K562 (cell line): ENCODE data around the gene OSBPL3. TPM values are rescaled to one million over a fixed set of nuclear protein-coding genes. Genes with fewer than 3 reads are reported as not detected.

ENCODE experiments used
- ATAC-seq: fragments of 200-7000 bp; cut with Tn5 transposase; 3 replicates; pipeline ENCODE4 v1.9.1; 2020; ENCODE audit warnings: moderate library complexity
- BruUV-seq: library from RNA; stranded (reverse); fragments of 400-500 nt; replicated peaks from 2 replicates; lab custom pipeline; 2021; lab: Mats Ljungman, UMichigan
- CTCF ChIA-PET: fragments of 300-600 bp; formaldehyde crosslinking; extraction: SDS; loops from one replicate; lab custom pipeline; 2021; ENCODE audit warnings: low intra/inter-chr PET ratio; lab: Yijun Ruan, JAX
- POLR2A ChIA-PET: fragments of 300-600, 350-650 bp; sonication (Branson Sonifier 250); formaldehyde crosslinking; extraction: SDS; loops from one replicate; lab custom pipeline; 2021; ENCODE audit warnings: antibody characterized with exemption, inconsistent platforms; lab: Yijun Ruan, JAX
- DNase-seq, 4 experiments: peaks; one replicate each; pipeline versions ENCODE4 v3.0.0 to v3.0.0-alpha.2; 2011 to 2018; ENCODE audit warnings: low spot score in 3 of 4, mixed read lengths in 3 of 4; ENCODE audit errors: extremely low read depth in 1 of 4
- FAIRE-seq: peaks from 2 replicates; lab custom pipeline; 2011; peaks lifted over from hg19 to GRCh38; lab: Jason Lieb, UNC
- H2AFZ ChIP-seq: 2 replicates; pipeline ENCODE4 v1.6.0; 2011; ENCODE audit warnings: low read depth, low read length, control low read depth, inconsistent platforms
- H3K27ac ChIP-seq: fragments of 200-600 bp; 3 replicates; pipeline ENCODE4 v1.8.0; 2011; ENCODE audit warnings: low read depth, mild to moderate bottlenecking, control low read depth, inconsistent platforms, low read length, moderate library complexity, mixed read lengths; ENCODE audit errors: extremely low read depth
- H3K27me3 ChIP-seq, 2 experiments: fragments of 300-600 bp in 1 of 2; 2 replicates in 1 of 2; 3 replicates in 1 of 2; pipeline versions ENCODE4 v1.6.0 to v1.8.0; 2011; ENCODE audit warnings: inconsistent platforms in 2 of 2, low read length in 2 of 2, mild to moderate bottlenecking in 1 of 2, mixed read lengths in 1 of 2, moderate library complexity in 1 of 2; ENCODE audit not compliant: control insufficient read depth in 2 of 2, insufficient read depth in 2 of 2
- H3K36me3 ChIP-seq: fragments of 300-600 bp; 3 replicates; pipeline ENCODE4 v1.8.0; 2011; ENCODE audit warnings: mild to moderate bottlenecking, low read length, inconsistent platforms; ENCODE audit not compliant: control insufficient read depth, insufficient read depth
- H3K4me1 ChIP-seq, 2 experiments: fragments of 200-600 bp in 1 of 2; replicated peaks in 1 of 2; 2 replicates in 1 of 2; 3 replicates in 1 of 2; pipeline versions ENCODE4 v1.5.1 to v1.8.0; 2011; ENCODE audit warnings: inconsistent platforms in 2 of 2, low read length in 2 of 2, mild to moderate bottlenecking in 1 of 2, mixed read lengths in 1 of 2, moderate library complexity in 1 of 2; ENCODE audit not compliant: control insufficient read depth in 2 of 2, insufficient read depth in 2 of 2
- H3K4me2 ChIP-seq: 2 replicates; pipeline ENCODE4 v1.6.1; 2011; ENCODE audit warnings: low read length, control low read depth, inconsistent platforms, mixed read lengths; ENCODE audit not compliant: insufficient read depth
- H3K4me3 ChIP-seq: fragments of 200-600 bp; sonication (generic), shearing (Covaris generic); 2 replicates; pipeline ENCODE4 v1.5.1; 2016; ENCODE audit warnings: control low read depth, inconsistent platforms
- H3K79me2 ChIP-seq: fragments of 200-600 bp; 3 replicates; pipeline ENCODE4 v1.8.0; 2011; ENCODE audit warnings: low read length, inconsistent platforms; ENCODE audit not compliant: control insufficient read depth, insufficient read depth
- H3K9ac ChIP-seq, 2 experiments: 2 replicates each; pipeline versions ENCODE4 v1.6.0 to v1.6.1; 2011; ENCODE audit warnings: low read depth in 2 of 2, low read length in 2 of 2, control low read depth in 1 of 2, inconsistent platforms in 1 of 2, mild to moderate bottlenecking in 1 of 2, mixed read lengths in 1 of 2; ENCODE audit not compliant: insufficient read depth in 1 of 2
- H3K9me1 ChIP-seq: one replicate; pipeline ENCODE4 v1.6.0; 2011; ENCODE audit warnings: inconsistent platforms, mild to moderate bottlenecking, low read length, moderate library complexity; ENCODE audit not compliant: control insufficient read depth, insufficient read depth
- H3K9me3 ChIP-seq: replicated peaks from 2 replicates; pipeline ENCODE4 v1.5.1; 2011; ENCODE audit warnings: low read depth, low read length, inconsistent platforms; ENCODE audit not compliant: control insufficient read depth, insufficient read depth
- H4K20me1 ChIP-seq: replicated peaks from 2 replicates; pipeline ENCODE4 v1.6.1; 2011; ENCODE audit warnings: low read length, inconsistent platforms, mixed read lengths; ENCODE audit not compliant: control insufficient read depth, insufficient read depth
- ATF2 ChIP-seq: sonication (generic); formaldehyde crosslinking; IDR thresholded peaks from 2 replicates; pipeline ENCODE4 v1.8.1; 2022; ENCODE audit warnings: missing genetic modification reagents
- CC2D1A ChIP-seq: fragments of 450-650 bp; IDR thresholded peaks from 2 replicates; pipeline ENCODE4 v1.6.1; 2017; ENCODE audit warnings: mild to moderate bottlenecking
- CCNT2 ChIP-seq: IDR thresholded peaks from 2 replicates; pipeline ENCODE4 v1.6.1; 2011; ENCODE audit warnings: borderline replicate concordance, low read depth, mild to moderate bottlenecking, moderate library complexity, mixed read lengths, low read length; ENCODE audit not compliant: insufficient read length; ENCODE audit errors: extremely low read depth
- CGGBP1 ChIP-seq: fragments of 250-450 bp; sonication (Bioruptor Pico); IDR thresholded peaks from 2 replicates; pipeline ENCODE4 v1.9.0; 2021; ENCODE audit warnings: mild to moderate bottlenecking
- FOXO4 ChIP-seq: fragments of 450-650 bp; formaldehyde crosslinking; IDR thresholded peaks from 2 replicates; pipeline ENCODE4 v1.4.0; 2020; ENCODE audit warnings: mild to moderate bottlenecking, moderate library complexity
- GTF2F1 ChIP-seq: IDR thresholded peaks from 2 replicates; pipeline ENCODE4 v1.6.1; 2011; ENCODE audit warnings: low read depth, low read length, improper control_type of control experiment
- NBN ChIP-seq: fragments of 450-650 bp; IDR thresholded peaks from 2 replicates; pipeline ENCODE4 v1.6.1; 2016; ENCODE audit warnings: low read depth, mild to moderate bottlenecking
- SIRT6 ChIP-seq: IDR thresholded peaks from one replicate; pipeline ENCODE4 v1.6.1; 2012; ENCODE audit warnings: low read depth, mild to moderate bottlenecking, control low read depth, inconsistent platforms, low read length, moderate library complexity
- SMAD4 ChIP-seq: fragments of 250-450 bp; sonication (Bioruptor Pico); conservative IDR thresholded peaks from 2 replicates; pipeline ENCODE4 v1.8.0; 2021; ENCODE audit warnings: inconsistent platforms, mild to moderate bottlenecking, moderate library complexity
- ZC3H4 ChIP-seq: sonication (generic); formaldehyde crosslinking; IDR thresholded peaks from 2 replicates; pipeline ENCODE4 v1.9.0; 2021; ENCODE audit warnings: missing genetic modification reagents, borderline replicate concordance
- ZNF436 ChIP-seq: fragments of 250-450, 450-650 bp; sonication (Bioruptor Pico); formaldehyde crosslinking; IDR thresholded peaks from 2 replicates; pipeline ENCODE4 v1.7.0; 2020; ENCODE audit warnings: mild to moderate bottlenecking
- WGBS: fragments of 100-300 bp; shearing (Covaris generic); methylation state at CpG from one replicate; pipeline ENCODE4 v1.1.6; 2016; ENCODE audit warnings: low coverage, mixed read lengths; ENCODE audit not compliant: insufficient coverage; ENCODE audit errors: missing lambda C conversion rate; 5-methylcytosine and 5-hydroxymethylcytosine counted together
- in situ Hi-C: fragments of 300-500 bp; cut with MboI; formaldehyde crosslinking; loops from 4 replicates; pipeline ENCODE4 v1.15.0; 2018; ENCODE audit warnings: inconsistent platforms, mixed read lengths
- intact Hi-C: fragments of 100-400 bp; cut with micrococcal nuclease; formaldehyde crosslinking; loops from 2 replicates; pipeline ENCODE4 v1.14.2; 2022
- polyA plus RNA-seq, 8 experiments: library from polyadenylated mRNA; depleted of rRNA in 4 of 8; stranded (reverse) in 5 of 8; unstranded in 3 of 8; fragments of >200 nt; fragmentation: Nextera tagmentation in 2 of 8; fragmentation: Illumina TruSeq in 1 of 8; extraction: Ambion mirVana in 2 of 8; extraction: Trizol in 1 of 8; gene quantifications; 2 replicates each; pipeline versions ENCODE4 v1.2.1 to v1.2.3, GENCODE V29; 2011 to 2014; ENCODE audit warnings: inconsistent platforms in 1 of 8, missing spikeins in 1 of 8
- total RNA-seq, 7 experiments: library from RNA; depleted of rRNA in 6 of 7; stranded (reverse); fragments of >200 nt in 6 of 7; fragmentation: Illumina TruSeq in 2 of 7; extraction: Trizol in 2 of 7; gene quantifications; 2 replicates each; pipeline versions ENCODE4 v1.2.1 to v1.2.3, GENCODE V29; 2011 to 2021; ENCODE audit warnings: low replicate concordance in 1 of 7
- TF ChIP-seq, protein P1 (sequence below), 2 experiments: IDR thresholded peaks; 2 replicates each; pipeline ENCODE4 v1.6.1; 2012; ENCODE audit warnings: improper control_type of control experiment in 2 of 2, low read depth in 2 of 2, low read length in 2 of 2, borderline replicate concordance in 1 of 2
- TF ChIP-seq, protein P2 (sequence below): sonication (generic); formaldehyde crosslinking; IDR thresholded peaks from 2 replicates; pipeline ENCODE4 v1.8.0; 2022; ENCODE audit warnings: mild to moderate bottlenecking, missing genetic modification reagents

Gene OSBPL3
- total and polyA plus RNA-seq, 9 of the 15 experiments (the other 6 are each of a cell fraction or from before 2014, with no cell fraction given), result 4.8 to 37.2 (median 26.5) TPM

GRCh38 chr7:24842449-24843241 is 137.3 kb downstream of the OSBPL3 start:
- H2AFZ ChIP-seq, result no peak overlapping the region
- no peak for ATAC-seq
- no TSS peak for BruUV-seq
- H3K9me1 ChIP-seq, result no peaks in the 10 kb centered on the region
- H3K79me2 ChIP-seq, result no peaks in the 10 kb centered on the region
- no peak overlapping the region for H3K4me3 ChIP-seq
- H3K4me2 ChIP-seq, result no peak overlapping the region
- TF ChIP-seq NBN (no peak), FOXO4 (CRISPR knock-in tag) (no peak), SIRT6 (no peak), ATF2 (no peak), SMAD4 (CRISPR knock-in tag) (no peak), CC2D1A (no peak), ZC3H4 (CRISPR knock-in tag) (no peak), ZNF436 (CRISPR knock-in tag) (no peak), CGGBP1 (no peak), GTF2F1 (no peak), CCNT2 (no peak)
- TF ChIP-seq, protein P1, sequence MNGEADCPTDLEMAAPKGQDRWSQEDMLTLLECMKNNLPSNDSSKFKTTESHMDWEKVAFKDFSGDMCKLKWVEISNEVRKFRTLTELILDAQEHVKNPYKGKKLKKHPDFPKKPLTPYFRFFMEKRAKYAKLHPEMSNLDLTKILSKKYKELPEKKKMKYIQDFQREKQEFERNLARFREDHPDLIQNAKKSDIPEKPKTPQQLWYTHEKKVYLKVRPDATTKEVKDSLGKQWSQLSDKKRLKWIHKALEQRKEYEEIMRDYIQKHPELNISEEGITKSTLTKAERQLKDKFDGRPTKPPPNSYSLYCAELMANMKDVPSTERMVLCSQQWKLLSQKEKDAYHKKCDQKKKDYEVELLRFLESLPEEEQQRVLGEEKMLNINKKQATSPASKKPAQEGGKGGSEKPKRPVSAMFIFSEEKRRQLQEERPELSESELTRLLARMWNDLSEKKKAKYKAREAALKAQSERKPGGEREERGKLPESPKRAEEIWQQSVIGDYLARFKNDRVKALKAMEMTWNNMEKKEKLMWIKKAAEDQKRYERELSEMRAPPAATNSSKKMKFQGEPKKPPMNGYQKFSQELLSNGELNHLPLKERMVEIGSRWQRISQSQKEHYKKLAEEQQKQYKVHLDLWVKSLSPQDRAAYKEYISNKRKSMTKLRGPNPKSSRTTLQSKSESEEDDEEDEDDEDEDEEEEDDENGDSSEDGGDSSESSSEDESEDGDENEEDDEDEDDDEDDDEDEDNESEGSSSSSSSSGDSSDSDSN (IDR thresholded peaks at IDR 0.05; ENCODE audit: borderline replicate concordance in 1 of 2, low read depth in 2 of 2, low read length in 2 of 2), result no peak
- TF ChIP-seq, protein P2, sequence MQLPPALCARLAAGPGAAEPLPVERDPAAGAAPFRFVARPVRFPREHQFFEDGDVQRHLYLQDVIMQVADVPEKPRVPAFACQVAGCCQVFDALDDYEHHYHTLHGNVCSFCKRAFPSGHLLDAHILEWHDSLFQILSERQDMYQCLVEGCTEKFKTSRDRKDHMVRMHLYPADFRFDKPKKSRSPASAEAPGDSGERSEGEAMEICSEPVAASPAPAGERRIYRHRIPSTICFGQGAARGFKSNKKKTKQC (CRISPR knock-in tag), result no peak
- H3K27me3 ChIP-seq, result no peaks in the 10 kb centered on the region
- no peak for DNase-seq
- ChIA-PET POLR2A (interaction anchor here (0.7 to 1.1 kb wide), 3 partner anchors 11 to 20 kb away, joined by 3 to 5 read pairs (median 3); no protein-coding TSS in a partner anchor), CTCF (no interaction called here)
- no peak for FAIRE-seq
- 92% methylated on average over 5 of the region's 5 CpGs for WGBS
- H3K9ac ChIP-seq, result no peak overlapping the region
- H3K36me3 ChIP-seq, result peaks cover 24% of the 10 kb centered on the region
- in situ Hi-C loops, result no loop called here
- no peak overlapping the region for H3K27ac ChIP-seq
- no peaks in the 10 kb centered on the region for H3K9me3 ChIP-seq
- intact Hi-C loops, result no loop called here
- no peaks in the 10 kb centered on the region; a peak in 1 of 5 replicates for H3K4me1 ChIP-seq
- H4K20me1 ChIP-seq, result no peaks in the 10 kb centered on the region
